ENCODE measurements around the gene CPB2. TPM values are rescaled to one million over a fixed set of nuclear protein-coding genes. Genes with fewer than 3 reads are reported as not detected.

The CPB2 gene
- total and polyA plus RNA-seq, 3 experiments from 2014 or later, result not detected

GRCh38 chr13:46116653-46117502, 12.0 kb upstream of the CPB2 start:
- Mint-ChIP-seq H3K27me3 (peaks cover 2 to 19% of the 10 kb centered on the region in 2 donors), H3K36me3 (peaks cover 0 to 3% (median 3%) of the 10 kb centered on the region in 3 donors), H3K27ac (no peak overlapping the region), H3K4me3 (no peak overlapping the region), H3K4me1 (peaks cover 4% of the 10 kb centered on the region in 3 donors), H3K9me3 (no peaks in the 10 kb centered on the region)
- CTCF ChIA-PET, result interaction anchor here (1.3 kb wide), 1 partner anchor 9 kb away, joined by 4 read pairs; no protein-coding TSS in a partner anchor
- no peak overlapping the region for H3K4me3 ChIP-seq (ENCODE audit: low read length)
- H3K9me3 ChIP-seq (ENCODE audit: low read length), result no peaks in the 10 kb centered on the region
- H3K27me3 ChIP-seq (ENCODE audit: insufficient read depth, low read length, poor library complexity, severe bottlenecking), result no peaks in the 10 kb centered on the region
- H3K27ac ChIP-seq (ENCODE audit: low read depth, low read length), result no peak overlapping the region
- DNase-seq, result no peak
- H3K36me3 ChIP-seq (ENCODE audit: insufficient read depth, low read length), result no peaks in the 10 kb centered on the region
- H3K4me1 ChIP-seq (ENCODE audit: insufficient read depth, low read length), result peaks cover 4% of the 10 kb centered on the region
- POLR2A ChIA-PET, result no interaction called here

- Mint-ChIP-seq H3K4me1 (no peaks in the 10 kb centered on the region), H3K27me3 (peaks cover 10 to 32% of the 10 kb centered on the region in 2 donors), H3K27ac (no peak overlapping the region), H3K4me3 (no peak overlapping the region), H3K36me3 (peaks cover 0 to 3% (median 3%) of the 10 kb centered on the region in 3 donors), H3K9me3 (no peaks in the 10 kb centered on the region)
- H3K9me3 ChIP-seq (ENCODE audit: low read length), result no peaks in the 10 kb centered on the region
- H3K4me1 ChIP-seq (ENCODE audit: insufficient read depth, low read length), result no peaks in the 10 kb centered on the region
- POLR2A ChIA-PET, result no interaction called here
- no peak overlapping the region for H3K27ac ChIP-seq (ENCODE audit: low read depth, low read length)
- no peak for DNase-seq
- H3K27me3 ChIP-seq (ENCODE audit: insufficient read depth, low read length, poor library complexity, severe bottlenecking), result no peaks in the 10 kb centered on the region
- H3K36me3 ChIP-seq (ENCODE audit: insufficient read depth, low read length), result no peaks in the 10 kb centered on the region
- CTCF ChIA-PET, result no interaction called here
- H3K4me3 ChIP-seq (ENCODE audit: low read length), result no peak overlapping the region
Observed at GRCh38 chr13:46114613-46115012, 9.8 kb upstream of the CPB2 start.

GRCh38 chr13:46113596-46113995, 8.8 kb upstream of the CPB2 start:
- peaks cover 0 to 3% (median 1%) of the 10 kb centered on the region in 3 donors for H3K36me3 Mint-ChIP-seq
- H3K4me1 Mint-ChIP-seq, result peaks cover 0 to 2% (median 0%) of the 10 kb centered on the region in 3 donors
- Histone ChIP-seq H3K36me3 (ENCODE audit: insufficient read depth, low read length) (no peaks in the 10 kb centered on the region), H3K27ac (ENCODE audit: low read depth, low read length) (no peak overlapping the region), H3K4me1 (ENCODE audit: insufficient read depth, low read length) (no peaks in the 10 kb centered on the region), H3K9me3 (ENCODE audit: low read length) (no peaks in the 10 kb centered on the region), H3K27me3 (ENCODE audit: insufficient read depth, low read length, poor library complexity, severe bottlenecking) (no peaks in the 10 kb centered on the region), H3K4me3 (ENCODE audit: low read length) (no peak overlapping the region)
- ChIA-PET CTCF (no interaction called here), POLR2A (no interaction called here)
- H3K27ac Mint-ChIP-seq, result no peak overlapping the region
- peaks cover 14 to 41% of the 10 kb centered on the region in 2 donors for H3K27me3 Mint-ChIP-seq
- H3K4me3 Mint-ChIP-seq, result no peak overlapping the region
- no peaks in the 10 kb centered on the region for H3K9me3 Mint-ChIP-seq
- no peak for DNase-seq

- H3K27me3 Mint-ChIP-seq, result peaks cover 18 to 56% of the 10 kb centered on the region in 2 donors
- H3K9me3 Mint-ChIP-seq, result no peaks in the 10 kb centered on the region
- Histone ChIP-seq H3K36me3 (ENCODE audit: insufficient read depth, low read length) (no peaks in the 10 kb centered on the region), H3K4me1 (ENCODE audit: insufficient read depth, low read length) (no peaks in the 10 kb centered on the region), H3K27ac (ENCODE audit: low read depth, low read length) (no peak overlapping the region), H3K9me3 (ENCODE audit: low read length) (no peaks in the 10 kb centered on the region), H3K27me3 (ENCODE audit: insufficient read depth, low read length, poor library complexity, severe bottlenecking) (no peaks in the 10 kb centered on the region), H3K4me3 (ENCODE audit: low read length) (no peak overlapping the region)
- CTCF ChIA-PET, result no interaction called here
- no peak for DNase-seq
- H3K4me3 Mint-ChIP-seq, result no peak overlapping the region
- no peak overlapping the region for H3K27ac Mint-ChIP-seq
- peaks cover 0 to 3% (median 1%) of the 10 kb centered on the region in 3 donors for H3K36me3 Mint-ChIP-seq
- POLR2A ChIA-PET, result no interaction called here
- H3K4me1 Mint-ChIP-seq, result peaks cover 3 to 9% (median 5%) of the 10 kb centered on the region in 3 donors
Observed at GRCh38 chr13:46111151-46111550, 6.3 kb upstream of the CPB2 start.

GRCh38 chr13:46109451-46109850, 4.6 kb upstream of the CPB2 start:
- Histone ChIP-seq H3K27ac (ENCODE audit: low read depth, low read length) (no peak overlapping the region), H3K27me3 (ENCODE audit: insufficient read depth, low read length, poor library complexity, severe bottlenecking) (no peaks in the 10 kb centered on the region), H3K36me3 (ENCODE audit: insufficient read depth, low read length) (no peaks in the 10 kb centered on the region), H3K4me1 (ENCODE audit: insufficient read depth, low read length) (no peaks in the 10 kb centered on the region), H3K9me3 (ENCODE audit: low read length) (no peaks in the 10 kb centered on the region), H3K4me3 (ENCODE audit: low read length) (no peak overlapping the region)
- Mint-ChIP-seq H3K27ac (no peak overlapping the region), H3K9me3 (no peaks in the 10 kb centered on the region), H3K4me1 (peaks cover 3 to 9% (median 5%) of the 10 kb centered on the region in 3 donors), H3K4me3 (no peak overlapping the region), H3K36me3 (peaks cover 0 to 3% (median 1%) of the 10 kb centered on the region in 3 donors), H3K27me3 (peaks cover 22 to 58% of the 10 kb centered on the region in 2 donors)
- CTCF ChIA-PET, result no interaction called here
- POLR2A ChIA-PET, result no interaction called here
- no peak for DNase-seq

GRCh38 chr13:46106839-46107371, 2.1 kb upstream of the CPB2 start:
- no peak overlapping the region for H3K4me3 ChIP-seq (ENCODE audit: low read length)
- no peaks in the 10 kb centered on the region for H3K4me1 ChIP-seq (ENCODE audit: insufficient read depth, low read length)
- no peak for DNase-seq
- H3K9me3 ChIP-seq (ENCODE audit: low read length), result no peaks in the 10 kb centered on the region
- peaks cover 20 to 43% of the 10 kb centered on the region in 2 donors for H3K27me3 Mint-ChIP-seq
- no peak overlapping the region for H3K27ac ChIP-seq (ENCODE audit: low read depth, low read length)
- H3K27ac Mint-ChIP-seq, result no peak overlapping the region
- H3K4me1 Mint-ChIP-seq, result peaks cover 3 to 9% (median 5%) of the 10 kb centered on the region in 3 donors
- H3K36me3 ChIP-seq (ENCODE audit: insufficient read depth, low read length), result no peaks in the 10 kb centered on the region
- CTCF ChIA-PET, result interaction anchor here (1.5 kb wide), 1 partner anchor 19 kb away, joined by 3 read pairs; no protein-coding TSS in a partner anchor
- no peaks in the 10 kb centered on the region for H3K36me3 Mint-ChIP-seq
- no peaks in the 10 kb centered on the region for H3K27me3 ChIP-seq (ENCODE audit: insufficient read depth, low read length, poor library complexity, severe bottlenecking)
- POLR2A ChIA-PET, result no interaction called here
- H3K9me3 Mint-ChIP-seq, result no peaks in the 10 kb centered on the region
- H3K4me3 Mint-ChIP-seq, result peak overlapping the region in 1 of 7 donors; percentile 31

GRCh38 chr13:46103037-46103436, 1.8 kb downstream of the CPB2 start:
- H3K4me3 Mint-ChIP-seq, result no peak overlapping the region

GRCh38 chr13:46102255-46102605, 2.6 kb downstream of the CPB2 start:
- Mint-ChIP-seq H3K4me1 (peaks cover under 1 to 5% (median 5%) of the 10 kb centered on the region in 3 donors), H3K4me3 (no peak overlapping the region), H3K9me3 (no peaks in the 10 kb centered on the region), H3K27me3 (peaks cover 6 to 12% of the 10 kb centered on the region in 2 donors), H3K27ac (no peak overlapping the region), H3K36me3 (no peaks in the 10 kb centered on the region)
- Histone ChIP-seq H3K9me3 (ENCODE audit: low read length) (no peaks in the 10 kb centered on the region), H3K4me3 (ENCODE audit: low read length) (no peak overlapping the region), H3K27me3 (ENCODE audit: insufficient read depth, low read length, poor library complexity, severe bottlenecking) (no peaks in the 10 kb centered on the region), H3K27ac (ENCODE audit: low read depth, low read length) (no peak overlapping the region), H3K4me1 (ENCODE audit: insufficient read depth, low read length) (no peaks in the 10 kb centered on the region), H3K36me3 (ENCODE audit: insufficient read depth, low read length) (no peaks in the 10 kb centered on the region)
- ChIA-PET POLR2A (interaction anchor here (0.6 kb wide), 1 partner anchor 77 kb away, joined by 3 read pairs; no protein-coding TSS in a partner anchor), CTCF (no interaction called here)
- DNase-seq, result no peak

More at GRCh38 chr13:46103037-46103436, 1.8 kb downstream of the CPB2 start:
- no peaks in the 10 kb centered on the region for H3K9me3 ChIP-seq (ENCODE audit: low read length)
- no peaks in the 10 kb centered on the region for H3K27me3 ChIP-seq (ENCODE audit: insufficient read depth, low read length, poor library complexity, severe bottlenecking)
- H3K36me3 ChIP-seq (ENCODE audit: insufficient read depth, low read length), result no peaks in the 10 kb centered on the region
- H3K4me3 ChIP-seq (ENCODE audit: low read length), result no peak overlapping the region
- Mint-ChIP-seq H3K27me3 (peaks cover 6 to 17% of the 10 kb centered on the region in 2 donors), H3K4me1 (peaks cover 1 to 9% (median 5%) of the 10 kb centered on the region in 3 donors), H3K27ac (no peak overlapping the region), H3K9me3 (no peaks in the 10 kb centered on the region), H3K36me3 (no peaks in the 10 kb centered on the region)
- CTCF ChIA-PET, result no interaction called here
- no peak for DNase-seq
- POLR2A ChIA-PET, result no interaction called here
- H3K4me1 ChIP-seq (ENCODE audit: insufficient read depth, low read length), result no peaks in the 10 kb centered on the region
- H3K27ac ChIP-seq (ENCODE audit: low read depth, low read length), result no peak overlapping the region

Measured in CD8-positive, alpha-beta memory T cell (primary cell).